ENCODE results near the gene CTDP1.

CTDP1 gene

DNA sequence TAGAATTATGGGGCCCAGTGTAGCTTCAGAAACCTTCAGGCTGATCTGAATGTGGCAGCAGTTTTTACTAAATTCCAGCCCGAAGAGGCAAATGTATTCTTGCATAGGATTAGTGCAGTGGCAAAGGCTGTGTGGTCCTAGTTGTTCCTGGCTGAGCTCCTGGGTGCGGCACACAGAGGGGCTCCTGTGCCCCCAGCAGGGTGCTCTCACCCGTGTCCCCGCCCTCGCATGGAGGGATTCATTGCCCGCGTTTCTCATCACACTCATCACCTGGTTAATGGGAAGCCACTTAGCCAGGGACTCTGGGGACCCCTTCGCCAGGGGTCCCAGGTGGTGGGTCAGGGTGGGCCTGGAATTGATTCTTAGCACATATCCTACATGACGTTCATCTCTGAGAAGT, 122.0 kb downstream of the CTDP1 start:
- H3K4me3 ChIP-seq (ENCODE audit: low read depth, low read length), result no peak overlapping the region
- DNase-seq (ENCODE audit: low read depth, low spot score), result no peak
- in situ Hi-C loops (cut with HindIII; ENCODE audit: low sequenced_read_pairs), result no loop called here
- TF ChIP-seq, protein P1, sequence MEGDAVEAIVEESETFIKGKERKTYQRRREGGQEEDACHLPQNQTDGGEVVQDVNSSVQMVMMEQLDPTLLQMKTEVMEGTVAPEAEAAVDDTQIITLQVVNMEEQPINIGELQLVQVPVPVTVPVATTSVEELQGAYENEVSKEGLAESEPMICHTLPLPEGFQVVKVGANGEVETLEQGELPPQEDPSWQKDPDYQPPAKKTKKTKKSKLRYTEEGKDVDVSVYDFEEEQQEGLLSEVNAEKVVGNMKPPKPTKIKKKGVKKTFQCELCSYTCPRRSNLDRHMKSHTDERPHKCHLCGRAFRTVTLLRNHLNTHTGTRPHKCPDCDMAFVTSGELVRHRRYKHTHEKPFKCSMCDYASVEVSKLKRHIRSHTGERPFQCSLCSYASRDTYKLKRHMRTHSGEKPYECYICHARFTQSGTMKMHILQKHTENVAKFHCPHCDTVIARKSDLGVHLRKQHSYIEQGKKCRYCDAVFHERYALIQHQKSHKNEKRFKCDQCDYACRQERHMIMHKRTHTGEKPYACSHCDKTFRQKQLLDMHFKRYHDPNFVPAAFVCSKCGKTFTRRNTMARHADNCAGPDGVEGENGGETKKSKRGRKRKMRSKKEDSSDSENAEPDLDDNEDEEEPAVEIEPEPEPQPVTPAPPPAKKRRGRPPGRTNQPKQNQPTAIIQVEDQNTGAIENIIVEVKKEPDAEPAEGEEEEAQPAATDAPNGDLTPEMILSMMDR (IDR thresholded peaks at IDR 0.05; ENCODE audit: low read depth, low read length), result no peak

GRCh38 chr18:79802298-79802697, 122.7 kb downstream of the CTDP1 start:
- H3K4me3 ChIP-seq (ENCODE audit: low read depth, low read length), result no peak overlapping the region
- in situ Hi-C loops (cut with HindIII; ENCODE audit: low sequenced_read_pairs), result no loop called here
- no peak for DNase-seq (ENCODE audit: low read depth, low spot score)
- TF ChIP-seq, protein P1 (IDR thresholded peaks at IDR 0.05; ENCODE audit: low read depth, low read length), result no peak

DNA sequence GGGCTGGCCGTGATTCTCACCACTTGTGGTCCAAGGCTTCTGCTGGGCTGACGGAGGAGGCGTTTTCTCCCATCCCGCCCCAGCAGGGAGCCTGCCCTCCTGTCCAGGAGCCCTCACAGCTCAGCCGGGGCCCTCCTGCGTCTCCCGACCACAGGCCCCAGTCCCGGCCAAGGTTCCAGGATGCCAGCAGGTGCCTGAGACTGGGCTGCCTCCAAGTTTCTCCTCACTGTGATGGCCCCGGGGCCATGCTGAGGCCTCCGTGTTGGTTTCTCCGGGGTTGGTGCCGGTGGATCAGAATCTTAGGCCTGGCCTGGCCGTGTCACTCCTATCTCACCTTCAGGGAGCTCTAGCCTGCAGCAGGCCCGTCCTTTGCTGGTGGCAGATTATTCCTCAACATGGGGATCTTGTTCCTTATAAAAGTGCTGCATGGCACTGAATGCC, 124.0 kb downstream of the CTDP1 start:
- TF ChIP-seq, protein P1 (IDR thresholded peaks at IDR 0.05; ENCODE audit: low read depth, low read length), result no peak
- DNase-seq (ENCODE audit: low read depth, low spot score), result no peak
- in situ Hi-C loops (cut with HindIII; ENCODE audit: low sequenced_read_pairs), result no loop called here

More for the DNA sequence above, 124.0 kb downstream of the CTDP1 start:
- H3K4me3 ChIP-seq (ENCODE audit: low read depth, low read length), result no peak overlapping the region

Measured in astrocyte of the spinal cord (primary cell).